Non-pigmented ciliary epithelial cell (primary cell): ENCODE results near the gene UMAD1.

Experiments used
- DNase-seq: peaks from one replicate; pipeline ENCODE4 v3.0.0-alpha.2; 2010; ENCODE audit warnings: low read depth

The UMAD1 gene

GRCh38 chr7:7922684-7923385 is 282.3 kb downstream of the UMAD1 start:
- no peak for DNase-seq

- DNase-seq: no peak
Observed at GRCh38 chr7:7923818-7924217, 283.3 kb downstream of the UMAD1 start.

- DNase-seq: no peak
Observed at GRCh38 chr7:7924303-7924702, 283.8 kb downstream of the UMAD1 start.
